SK-N-SH (cell line): Measurements from ENCODE around the gene PARN. TPM values are rescaled to one million over a fixed set of nuclear protein-coding genes. Genes with fewer than 3 reads are reported as not detected.

Experiments
- CTCF ChIA-PET: fragments of 300-600, 350-600 bp; formaldehyde crosslinking; extraction: SDS; loops from one replicate; lab custom pipeline; 2021; lab: Yijun Ruan, JAX
- POLR2A ChIA-PET: fragments of 350-600 bp; sonication (Branson Sonifier 250); formaldehyde crosslinking; extraction: SDS; loops from one replicate; lab custom pipeline; 2020; ENCODE audit warnings: antibody characterized with exemption, inconsistent platforms; lab: Yijun Ruan, JAX
- DNase-seq: peaks from one replicate; pipeline ENCODE4 v3.0.0; 2012
- H2AFZ ChIP-seq: fragments of 200-600 bp; sonication (generic); 2 replicates; pipeline ENCODE4 v1.8.1; 2016; ENCODE audit warnings: antibody characterized with exemption, mild to moderate bottlenecking, low read depth
- H3F3A ChIP-seq: fragments of 200-600 bp; sonication (generic); replicated peaks from 2 replicates; pipeline ENCODE3; 2016; ENCODE audit warnings: antibody characterized with exemption, mild to moderate bottlenecking; ENCODE audit not compliant: insufficient read depth
- H3K27ac ChIP-seq, 2 experiments: fragments of 200-500 bp in 1 of 2; fragments of 200-600 bp in 1 of 2; sonication (Bioruptor generic) in 1 of 2; sonication (generic), shearing (Covaris generic) in 1 of 2; 2 replicates each; pipeline versions ENCODE4 v1.5.1 to v1.6.1; 2014 to 2016; ENCODE audit warnings: low read depth in 2 of 2, inconsistent platforms in 1 of 2, low read length in 1 of 2, mild to moderate bottlenecking in 1 of 2, mixed read lengths in 1 of 2
- H3K27me3 ChIP-seq: fragments of 200-600 bp; sonication (generic), shearing (Covaris generic); 2 replicates; pipeline ENCODE4 v1.6.1; 2016; ENCODE audit warnings: mixed run types; ENCODE audit not compliant: insufficient read depth
- H3K36me3 ChIP-seq, 2 experiments: fragments of 200-500 bp in 1 of 2; fragments of 200-600 bp in 1 of 2; sonication (Bioruptor generic) in 1 of 2; sonication (generic) in 1 of 2; replicated peaks in 1 of 2; 2 replicates each; pipeline versions ENCODE3 to v1.5.1; 2014 to 2016; ENCODE audit warnings: low read length in 1 of 2, mild to moderate bottlenecking in 1 of 2; ENCODE audit not compliant: insufficient read depth in 2 of 2, control insufficient read depth in 1 of 2
- H3K4me1 ChIP-seq, 2 experiments: fragments of 200-500 bp in 1 of 2; fragments of 200-600 bp in 1 of 2; sonication (Bioruptor generic) in 1 of 2; sonication (generic), shearing (Covaris generic) in 1 of 2; 2 replicates each; pipeline versions ENCODE4 v1.5.1 to v1.6.1; 2014 to 2016; ENCODE audit warnings: low read depth in 1 of 2, low read length in 1 of 2, mixed run types in 1 of 2; ENCODE audit not compliant: insufficient read depth in 2 of 2, control insufficient read depth in 1 of 2
- H3K4me2 ChIP-seq: fragments of 200-600 bp; sonication (generic), shearing (Covaris generic); 2 replicates; pipeline ENCODE4 v1.6.1; 2017; ENCODE audit warnings: mixed run types
- H3K4me3 ChIP-seq, 2 experiments: fragments of 200-500 bp in 1 of 2; fragments of 200-600 bp in 1 of 2; sonication (Bioruptor generic) in 1 of 2; sonication (generic), shearing (Covaris generic) in 1 of 2; 2 replicates each; pipeline versions ENCODE4 v1.5.1 to v1.8.1; 2014 to 2016; ENCODE audit warnings: low read depth in 2 of 2, inconsistent platforms in 1 of 2, low read length in 1 of 2, mild to moderate bottlenecking in 1 of 2, mixed read lengths in 1 of 2, moderate library complexity in 1 of 2
- H3K79me2 ChIP-seq: fragments of 200-600 bp; sonication (generic); 2 replicates; pipeline ENCODE4 v1.8.1; 2017; ENCODE audit warnings: mild to moderate bottlenecking; ENCODE audit not compliant: insufficient read depth
- H3K9ac ChIP-seq: fragments of 200-600 bp; sonication (generic); 2 replicates; pipeline ENCODE4 v1.6.1; 2017; ENCODE audit warnings: mixed run types
- H3K9me2 ChIP-seq: fragments of 200-600 bp; sonication (generic); 2 replicates; pipeline ENCODE4 v1.6.1; 2017; ENCODE audit warnings: mixed run types
- H3K9me3 ChIP-seq: fragments of 200-600 bp; sonication (generic); 2 replicates; pipeline ENCODE4 v1.6.1; 2017; ENCODE audit warnings: mixed run types, mild to moderate bottlenecking, moderate library complexity
- H4K20me1 ChIP-seq: fragments of 200-600 bp; sonication (generic); 2 replicates; pipeline ENCODE4 v1.6.1; 2017; ENCODE audit warnings: mild to moderate bottlenecking, mixed run types; ENCODE audit not compliant: insufficient read depth
- CTCF ChIP-seq: fragments of 200-600 bp; sonication (generic); IDR thresholded peaks from 2 replicates; pipeline ENCODE4 v1.6.1; 2017; ENCODE audit warnings: antibody characterized with exemption, mild to moderate bottlenecking, moderate library complexity
- ELF1 ChIP-seq: IDR thresholded peaks from 2 replicates; pipeline ENCODE4 v1.4.0; 2012
- EZH2phosphoT487 ChIP-seq: fragments of 200-600 bp; sonication (generic); IDR thresholded peaks from 2 replicates; pipeline ENCODE4 v1.6.1; 2017; ENCODE audit warnings: low read depth, mixed run types, mild to moderate bottlenecking, antibody characterized with exemption, moderate library complexity, borderline replicate concordance
- FOSL2 ChIP-seq: IDR thresholded peaks from 2 replicates; pipeline ENCODE4 v1.4.0; 2012; ENCODE audit warnings: low read depth, mild to moderate bottlenecking, moderate library complexity, borderline replicate concordance
- FOXJ3 ChIP-seq: sonication (generic); formaldehyde crosslinking; IDR thresholded peaks from 2 replicates; pipeline ENCODE4 v1.5.1; 2020; ENCODE audit warnings: mild to moderate bottlenecking, missing genetic modification reagents
- FOXM1 ChIP-seq: IDR thresholded peaks from 2 replicates; pipeline ENCODE4 v1.4.0; 2012; ENCODE audit warnings: low read depth, mild to moderate bottlenecking
- GABPA ChIP-seq: IDR thresholded peaks from 2 replicates; pipeline ENCODE4 v1.4.0; 2012; ENCODE audit warnings: low read depth, mild to moderate bottlenecking
- MAX ChIP-seq: IDR thresholded peaks from 2 replicates; pipeline ENCODE4 v1.4.0; 2012; ENCODE audit warnings: low read depth
- NRF1 ChIP-seq: IDR thresholded peaks from 2 replicates; pipeline ENCODE4 v1.6.1; 2012; ENCODE audit warnings: low read depth, mild to moderate bottlenecking, low read length
- POLR2AphosphoS5 ChIP-seq: IDR thresholded peaks from 2 replicates; pipeline ENCODE4 v1.6.1; 2012; ENCODE audit warnings: low read depth, low read length
- RAD21 ChIP-seq: IDR thresholded peaks from 2 replicates; pipeline ENCODE4 v1.6.1; 2012; ENCODE audit warnings: mild to moderate bottlenecking, low read length
- RCOR1 ChIP-seq: fragments of 150-350 bp; IDR thresholded peaks from 2 replicates; pipeline ENCODE4 v1.6.1; 2017; ENCODE audit warnings: antibody characterized with exemption, low read length
- RFX5 ChIP-seq: IDR thresholded peaks from 2 replicates; pipeline ENCODE4 v1.6.1; 2012; ENCODE audit warnings: mild to moderate bottlenecking, improper control_type of control experiment, low read length
- RXRA ChIP-seq: IDR thresholded peaks from 2 replicates; pipeline ENCODE4 v1.4.0; 2012; ENCODE audit warnings: low read depth, mild to moderate bottlenecking, borderline replicate concordance
- SIN3A ChIP-seq: IDR thresholded peaks from 2 replicates; pipeline ENCODE4 v1.6.1; 2012; ENCODE audit warnings: low read depth, mild to moderate bottlenecking, low read length, moderate library complexity, borderline replicate concordance
- SMC3 ChIP-seq: IDR thresholded peaks from 2 replicates; pipeline ENCODE4 v1.6.1; 2012; ENCODE audit warnings: low read depth, low read length, improper control_type of control experiment
- TAF1 ChIP-seq: IDR thresholded peaks from 2 replicates; pipeline ENCODE4 v1.6.1; 2012; ENCODE audit warnings: low read depth, mild to moderate bottlenecking, low read length, moderate library complexity, borderline replicate concordance
- TCF12 ChIP-seq: IDR thresholded peaks from 2 replicates; pipeline ENCODE4 v1.4.0; 2012
- USF2 ChIP-seq: fragments of 150-350 bp; IDR thresholded peaks from 2 replicates; pipeline ENCODE4 v1.6.1; 2017; ENCODE audit warnings: antibody characterized with exemption, low read length, low read depth, borderline replicate concordance
- ZBTB33 ChIP-seq: IDR thresholded peaks from 2 replicates; pipeline ENCODE4 v1.4.0; 2012; ENCODE audit warnings: low read depth, borderline replicate concordance
- WGBS: methylation state at CpG from one replicate; pipeline ENCODE4 v1.1.6; 2017; ENCODE audit warnings: low lambda C conversion rate; 5-methylcytosine and 5-hydroxymethylcytosine counted together
- polyA plus RNA-seq, 3 experiments: library from polyadenylated mRNA; depleted of rRNA; stranded (reverse); fragments of >200 nt; gene quantifications; 2 replicates each; pipeline ENCODE4 v1.2.3, GENCODE V29; 2012

The PARN gene
- polyA plus RNA-seq, 1 of the 3 experiments (the other 2 are of a cell fraction), result 20.5 TPM

- H3K9me2 ChIP-seq, result no peaks in the 10 kb centered on the region
- TF ChIP-seq SMC3 (no peak), FOXJ3 (CRISPR knock-in tag) (no peak), FOXM1 (no peak)
- POLR2A ChIA-PET, result interaction anchor here (0.5 kb wide), 1 partner anchor 9 kb away, joined by 4 read pairs; no protein-coding TSS in a partner anchor
- WGBS, result over 99% methylated on average over 14 of the region's 14 CpGs
- no peak overlapping the region for H3K4me3 ChIP-seq
- no peaks in the 10 kb centered on the region for H4K20me1 ChIP-seq
- DNase-seq, result no peak
- H3K36me3 ChIP-seq, result peaks cover 48 to 52% of the 10 kb centered on the region in 2 experiments
- 0 out of 2 replicates have a peak, but pooled peaks cover 3% of the 10 kb centered on the region for H3K79me2 ChIP-seq
- no peak overlapping the region for H3K9ac ChIP-seq
- no peak overlapping the region for H3K4me2 ChIP-seq
- H3K27me3 ChIP-seq, result no peaks in the 10 kb centered on the region
- H3K4me1 ChIP-seq, result no peaks in the 10 kb centered on the region
- H3K27ac ChIP-seq, result no peak overlapping the region
- no peak overlapping the region for H2AFZ ChIP-seq
- CTCF ChIA-PET, result interaction anchor here (0.7 kb wide), 1 partner anchor 12 kb away, joined by 6 read pairs; no protein-coding TSS in a partner anchor
- no peaks in the 10 kb centered on the region for H3K9me3 ChIP-seq
- H3F3A ChIP-seq, result peaks cover 3% of the 10 kb centered on the region
Measured at GRCh38 chr16:14611660-14612059, 18.4 kb downstream of the PARN start.

GRCh38 chr16:14609716-14610115, 20.3 kb downstream of the PARN start:
- H3K79me2 ChIP-seq, result 0 out of 2 replicates have a peak, but pooled peaks cover 3% of the 10 kb centered on the region
- no peak overlapping the region for H3K4me2 ChIP-seq
- no peak overlapping the region for H3K4me3 ChIP-seq
- no peak overlapping the region for H2AFZ ChIP-seq
- no peaks in the 10 kb centered on the region for H3K27me3 ChIP-seq
- no peak overlapping the region for H3K9ac ChIP-seq
- DNase-seq, result no peak
- 94% methylated on average over 6 of the region's 6 CpGs for WGBS
- peaks cover 3% of the 10 kb centered on the region for H3F3A ChIP-seq
- no peaks in the 10 kb centered on the region for H3K4me1 ChIP-seq
- H4K20me1 ChIP-seq, result no peaks in the 10 kb centered on the region
- CTCF ChIA-PET, result interaction anchor here (1.6 kb wide), 1 partner anchor 10 kb away, joined by 5 read pairs; no protein-coding TSS in a partner anchor
- H3K27ac ChIP-seq, result no peak overlapping the region
- no peaks in the 10 kb centered on the region for H3K9me3 ChIP-seq
- H3K9me2 ChIP-seq, result no peaks in the 10 kb centered on the region
- H3K36me3 ChIP-seq, result peaks cover 53 to 56% of the 10 kb centered on the region in 2 experiments
- POLR2A ChIA-PET, result no interaction called here
- TF ChIP-seq RFX5 (no peak), RCOR1 (no peak), ZBTB33 (no peak), SIN3A (no peak), ELF1 (no peak), GABPA (no peak), FOSL2 (no peak), RXRA (no peak), RAD21 (no peak), MAX (no peak), EZH2phosphoT487 (no peak), POLR2AphosphoS5 (no peak), TAF1 (no peak), SMC3 (no peak), FOXM1 (no peak), NRF1 (no peak), CTCF (no peak), USF2 (no peak), TCF12 (no peak)
